NCI-H2227 treated with DMSO at 0.1 percent for 48 hours (cell line): ENCODE data around the gene DYNLT5.
"Not testable (repeated sequence)": the region's sequence is repeated elsewhere in the genome, so short reads cannot be mapped to it uniquely, and the experiment has no call there.

Experiments used
- DNase-seq: peaks from one replicate; lab custom pipeline; 2025; lab: John Stamatoyannopoulos, UW

The DYNLT5 gene, protein sequence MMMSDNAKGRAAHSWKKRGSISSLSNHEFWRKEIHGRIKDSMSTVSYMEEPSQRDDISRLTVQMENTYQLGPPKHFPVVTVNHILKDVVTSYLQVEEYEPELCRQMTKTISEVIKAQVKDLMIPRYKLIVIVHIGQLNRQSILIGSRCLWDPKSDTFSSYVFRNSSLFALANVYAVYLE

DNA sequence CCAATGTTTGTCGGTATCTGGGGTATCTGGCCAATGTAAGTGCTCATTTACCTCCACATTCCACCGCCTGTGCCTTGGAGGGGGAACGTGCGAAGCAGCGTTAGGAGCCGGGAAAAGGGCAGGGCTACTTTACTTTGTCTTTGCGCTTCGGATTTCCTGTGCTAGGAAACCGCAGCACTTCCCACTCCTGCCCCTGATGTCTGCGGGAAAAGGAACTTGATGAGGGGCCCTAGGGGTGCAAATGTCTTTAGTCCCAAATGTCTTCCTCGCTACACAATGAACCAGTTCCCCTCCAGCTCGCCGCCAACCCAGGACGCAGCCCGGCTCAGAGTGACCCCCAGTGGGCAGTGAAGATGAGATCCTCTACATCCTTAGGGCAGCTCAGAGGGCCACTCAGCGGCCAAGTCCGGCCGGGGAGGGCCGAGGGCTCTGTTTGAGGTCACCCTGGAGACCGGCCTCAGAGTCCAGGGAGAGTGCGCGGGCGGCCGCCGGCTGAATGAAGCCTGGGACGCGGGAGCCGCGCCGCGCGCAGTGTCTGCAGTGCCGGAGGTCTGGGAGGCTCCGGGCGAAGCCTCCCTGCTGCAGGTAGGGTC is at the start of gene DYNLT5:
Gene DYNLT5 (plus strand): TSS at position 460 of the 593 bp plus-strand sequence. CDS start 2,200 bp downstream, outside the sequence.
- DNase-seq, result no peak

DNA sequence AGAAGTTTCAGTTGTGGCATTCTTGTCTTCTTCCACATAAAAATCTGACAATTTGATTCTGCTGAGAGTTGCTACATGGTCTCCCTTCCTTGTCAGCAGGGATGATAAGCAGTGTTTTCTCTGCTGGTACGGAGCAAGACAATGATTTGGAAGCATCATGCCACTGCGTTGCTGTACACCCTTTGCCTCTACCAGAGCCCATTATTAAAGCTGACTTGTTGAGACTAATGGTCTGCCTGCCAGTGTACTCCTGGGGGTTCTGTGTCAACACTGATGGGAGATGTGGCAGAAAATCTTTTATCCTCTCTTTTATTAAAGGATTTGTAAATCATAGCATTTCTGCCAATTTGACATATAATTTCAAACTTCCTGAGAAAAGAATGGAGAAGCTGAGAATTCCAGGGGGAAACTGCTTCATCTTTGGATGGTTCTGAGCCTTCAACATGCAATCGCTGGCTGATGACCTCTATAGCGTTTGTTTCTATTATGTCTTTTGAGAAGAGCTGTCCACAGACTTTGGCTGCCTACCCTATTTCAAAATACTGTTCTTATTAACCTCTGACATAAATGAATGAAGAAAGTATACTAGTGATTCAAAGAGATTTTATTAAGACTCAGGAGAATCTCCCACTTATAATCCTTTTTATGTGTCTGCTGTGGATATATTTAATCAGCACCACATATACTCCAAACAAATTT is 47.9 kb upstream of the DYNLT5 start:
- peak; percentile 86 for DNase-seq

DNA sequence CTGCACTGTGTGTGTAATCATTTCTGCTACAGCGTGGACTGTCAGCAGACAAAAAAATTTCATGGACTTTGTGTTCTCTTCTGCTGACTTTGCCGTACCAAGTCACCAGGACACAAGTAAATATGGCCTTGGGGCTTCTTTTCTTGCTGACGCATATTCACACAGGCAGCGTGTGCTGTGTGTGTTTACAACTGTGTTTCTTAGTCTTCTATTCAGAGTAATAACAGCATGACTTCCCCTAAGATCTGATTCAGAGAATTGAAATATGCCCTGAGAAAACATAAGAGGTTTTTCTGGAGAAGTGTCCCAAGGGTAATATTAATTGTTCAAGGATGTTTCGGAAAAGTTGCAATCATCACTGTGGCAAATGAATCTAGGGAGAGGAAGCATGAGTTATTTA is 47.1 kb upstream of the DYNLT5 start:
- no peak for DNase-seq

DNA sequence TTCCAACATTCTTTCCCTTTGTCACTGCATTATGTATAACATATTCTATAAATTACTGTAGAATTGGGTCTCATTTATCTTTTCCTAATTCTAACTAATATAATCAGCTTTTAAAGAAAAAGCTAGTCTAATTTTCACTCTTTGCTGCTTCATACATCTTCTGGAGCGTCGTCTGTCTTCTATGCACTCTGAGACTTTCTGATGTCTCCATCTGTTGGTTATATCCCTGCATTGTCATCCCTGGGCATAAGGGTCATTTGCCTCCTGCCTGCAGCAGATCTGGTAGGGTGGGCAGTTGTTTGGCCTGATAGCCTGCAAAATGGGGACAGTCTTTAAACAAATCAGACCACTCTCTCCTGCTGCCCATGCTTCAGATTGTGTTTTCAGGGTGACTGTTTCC is 40.8 kb upstream of the DYNLT5 start:
- peak; percentile 19 for DNase-seq

DNA sequence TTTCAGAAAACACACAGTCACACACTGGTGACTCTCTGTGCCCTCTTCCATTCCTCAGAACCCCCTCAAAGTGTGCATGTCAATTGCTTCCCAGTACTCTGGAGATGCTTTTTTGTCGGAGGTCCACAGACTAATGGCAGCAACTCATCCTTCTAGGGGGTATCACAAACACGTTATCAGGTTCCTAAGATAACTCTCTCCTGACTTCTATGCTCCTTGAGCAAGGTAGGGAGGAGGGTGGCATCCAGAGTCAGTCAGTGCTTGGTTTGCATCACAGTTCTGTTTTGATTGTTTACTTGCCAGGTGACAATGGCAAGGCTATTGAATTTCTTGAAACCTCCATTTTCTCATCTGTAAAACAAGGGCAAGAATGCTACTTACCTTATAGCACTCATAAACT is 39.4 kb upstream of the DYNLT5 start:
- DNase-seq, result no peak

DNA sequence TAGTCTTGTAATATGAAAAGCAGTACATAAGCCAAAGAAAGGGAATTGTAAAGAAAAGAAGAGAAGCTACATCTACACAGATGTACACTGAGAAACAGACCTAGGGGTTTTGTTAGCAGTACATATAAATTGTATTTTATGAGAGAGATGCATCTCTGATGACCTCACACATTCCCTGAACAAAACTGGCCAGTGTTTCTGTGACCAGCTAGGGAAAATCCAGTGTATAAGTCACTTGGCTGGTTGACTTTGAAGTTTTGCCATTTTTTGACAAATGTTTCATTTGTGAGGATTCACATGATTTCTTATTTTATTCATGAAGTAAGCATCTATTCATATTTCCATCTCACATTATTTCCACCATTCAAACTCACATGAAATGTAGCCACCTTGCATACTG is 28.3 kb upstream of the DYNLT5 start:
- DNase-seq, result no peak

DNA sequence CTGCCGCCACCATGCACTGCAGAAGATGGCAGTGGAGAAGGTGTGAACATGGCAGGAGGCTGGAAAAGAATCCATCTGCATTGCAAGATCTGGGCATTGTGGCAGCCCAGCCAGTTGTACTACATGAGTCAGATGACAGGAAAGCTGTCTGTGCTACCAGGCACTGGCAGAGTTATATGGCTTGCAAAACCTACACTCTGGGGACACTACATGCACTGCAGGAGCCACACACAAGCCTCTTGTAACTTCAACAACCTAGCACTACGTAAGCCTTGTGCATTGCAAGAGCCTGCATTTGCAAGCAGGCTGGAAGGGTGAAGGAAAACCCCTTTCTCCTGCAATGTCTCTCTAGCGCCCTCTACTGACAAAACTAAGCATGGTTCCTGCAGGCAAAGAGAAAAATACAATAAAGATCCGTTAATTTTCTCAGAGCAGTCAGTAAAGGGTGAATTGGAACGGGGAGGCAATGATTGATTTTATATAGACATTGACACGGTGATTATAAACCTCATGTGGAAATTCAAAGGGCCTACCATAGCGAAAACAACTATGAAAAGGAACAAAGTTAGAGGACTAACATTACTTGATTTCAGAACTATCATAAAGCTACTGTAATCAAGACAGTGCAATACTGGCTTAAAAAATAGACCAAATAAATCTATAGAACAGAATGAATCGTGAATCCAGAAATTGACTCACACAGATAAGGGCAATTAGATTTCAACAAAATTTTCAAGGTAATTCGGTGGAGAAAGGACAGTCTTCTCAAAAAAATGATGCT is 26.2 kb upstream of the DYNLT5 start:
- DNase-seq, result peak; percentile 75

DNA sequence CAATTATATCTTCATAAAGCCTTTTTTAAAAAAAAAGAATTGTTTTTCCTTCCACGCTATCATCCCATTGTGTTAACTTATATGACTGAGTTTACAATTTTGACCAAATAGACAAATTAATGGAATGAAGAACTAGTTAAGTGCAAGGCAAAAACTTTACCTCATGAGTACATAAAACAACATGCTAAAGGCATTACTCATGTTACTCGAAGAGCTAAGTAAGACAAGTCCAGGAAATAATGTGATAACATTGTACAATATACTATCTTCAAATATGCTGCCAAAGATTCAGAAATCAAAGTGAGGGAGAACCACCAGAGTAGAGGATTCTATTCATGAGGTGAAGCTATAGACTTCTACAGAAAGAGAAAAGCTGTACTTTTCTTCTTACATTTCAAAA is 24.2 kb upstream of the DYNLT5 start:
- DNase-seq, result no peak

DNA sequence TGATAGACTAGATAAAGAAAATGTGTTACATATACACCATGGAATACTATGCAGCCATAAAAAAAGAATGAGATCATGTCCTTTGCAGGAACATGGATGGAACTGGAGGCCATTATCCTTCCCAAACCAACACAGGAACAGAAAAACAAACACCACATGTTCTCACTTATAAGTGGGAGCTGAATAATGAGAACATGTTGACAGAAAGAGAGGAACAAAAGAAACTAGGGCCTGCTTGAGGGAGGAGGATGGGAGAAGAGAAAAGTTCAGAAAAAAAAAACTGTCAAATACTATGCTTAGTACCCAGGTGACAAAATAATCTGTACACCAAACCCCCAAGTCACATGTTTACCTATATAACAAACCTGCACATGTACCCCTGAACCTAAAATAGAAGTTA is 23.5 kb upstream of the DYNLT5 start:
- not testable (repeated sequence) for DNase-seq

DNA sequence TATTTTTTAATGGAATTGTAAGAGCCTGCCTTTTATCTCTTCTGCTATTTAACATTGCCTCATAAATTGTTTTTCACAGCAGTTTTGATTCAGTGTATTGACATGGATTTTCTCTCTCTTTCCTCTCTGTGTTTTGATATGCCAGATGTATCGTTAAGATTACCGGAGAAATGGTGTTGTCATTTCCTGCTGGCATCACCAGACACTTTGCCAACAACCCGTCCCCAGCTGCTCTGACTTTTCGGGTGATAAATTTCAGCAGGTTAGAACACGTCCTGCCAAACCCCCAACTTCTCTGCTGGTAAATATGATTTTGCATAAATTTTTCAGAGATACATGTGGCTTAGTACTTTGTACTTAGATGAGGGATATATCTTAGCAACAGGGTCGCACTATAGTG is 23.1 kb upstream of the DYNLT5 start:
- DNase-seq, result no peak

DNA sequence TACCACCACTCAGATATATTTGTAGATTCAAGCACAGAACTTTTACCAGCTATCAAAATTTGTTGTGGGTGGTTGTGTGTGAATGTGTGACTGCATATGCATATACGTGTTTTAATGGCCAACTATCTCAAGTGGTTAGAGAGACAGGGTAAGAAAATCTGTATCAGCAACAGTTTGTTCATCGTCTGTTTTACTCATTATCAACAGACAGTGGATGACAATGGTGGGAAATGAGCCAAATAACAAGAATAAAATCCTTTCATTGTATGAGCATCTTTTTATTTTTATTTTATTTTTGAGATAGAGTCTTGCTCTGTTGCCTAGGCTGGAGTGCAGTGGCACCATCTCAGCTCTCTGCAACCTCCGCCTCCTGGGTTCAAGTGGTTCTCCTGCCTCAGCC is 22.7 kb upstream of the DYNLT5 start:
- DNase-seq, result no peak

DNA sequence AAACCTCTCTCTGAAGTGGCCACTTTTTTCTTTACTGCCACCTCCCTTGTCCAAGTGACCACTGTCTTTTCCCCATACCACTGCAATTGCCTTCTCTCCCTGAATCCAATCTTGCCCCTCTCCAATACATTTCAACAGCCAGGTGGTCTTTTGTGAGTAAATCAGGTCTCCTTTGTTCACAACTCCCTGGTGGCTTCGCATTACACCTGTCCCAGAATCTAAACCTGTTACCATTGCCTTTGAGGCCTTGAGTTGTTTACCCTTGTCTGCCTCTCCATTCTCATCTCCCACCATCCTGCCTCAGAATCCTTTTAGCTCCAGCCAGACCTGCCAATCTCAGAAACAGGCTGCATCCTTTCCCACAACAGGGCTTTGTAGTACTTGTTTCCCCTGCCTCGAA is 21.8 kb upstream of the DYNLT5 start:
- no peak for DNase-seq

DNA sequence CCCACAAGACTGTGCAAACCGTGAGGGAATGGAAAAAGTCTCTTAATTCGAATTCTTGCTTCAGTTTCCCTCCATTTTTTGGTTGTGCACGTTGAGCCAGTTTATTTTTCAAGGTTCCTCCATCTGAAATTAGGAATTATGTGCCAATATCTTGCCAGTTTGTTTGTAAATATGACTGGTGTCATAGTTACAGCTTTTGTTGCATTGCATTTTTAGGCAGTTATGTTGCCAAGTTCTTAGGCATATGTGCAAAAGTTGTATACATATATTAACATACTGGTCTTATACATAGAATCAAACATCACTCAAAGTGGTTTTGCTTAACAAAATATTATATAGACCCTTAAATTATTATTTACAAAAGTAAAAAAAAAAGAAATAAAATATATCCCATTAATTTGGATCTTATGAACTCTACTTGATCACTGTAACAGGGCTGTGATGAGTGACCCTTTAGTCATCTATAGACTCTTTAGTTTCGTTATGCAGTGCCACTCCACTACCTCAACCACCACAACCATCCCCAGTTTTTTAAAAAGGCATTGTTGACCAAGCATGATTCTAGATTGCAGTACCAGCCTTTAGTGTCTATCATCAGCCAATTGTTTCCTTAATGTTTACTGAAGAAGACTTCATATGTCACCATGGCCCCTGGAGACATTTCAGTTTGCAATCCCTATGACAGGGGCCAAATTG is 20.9 kb upstream of the DYNLT5 start:
- no peak for DNase-seq

DNA sequence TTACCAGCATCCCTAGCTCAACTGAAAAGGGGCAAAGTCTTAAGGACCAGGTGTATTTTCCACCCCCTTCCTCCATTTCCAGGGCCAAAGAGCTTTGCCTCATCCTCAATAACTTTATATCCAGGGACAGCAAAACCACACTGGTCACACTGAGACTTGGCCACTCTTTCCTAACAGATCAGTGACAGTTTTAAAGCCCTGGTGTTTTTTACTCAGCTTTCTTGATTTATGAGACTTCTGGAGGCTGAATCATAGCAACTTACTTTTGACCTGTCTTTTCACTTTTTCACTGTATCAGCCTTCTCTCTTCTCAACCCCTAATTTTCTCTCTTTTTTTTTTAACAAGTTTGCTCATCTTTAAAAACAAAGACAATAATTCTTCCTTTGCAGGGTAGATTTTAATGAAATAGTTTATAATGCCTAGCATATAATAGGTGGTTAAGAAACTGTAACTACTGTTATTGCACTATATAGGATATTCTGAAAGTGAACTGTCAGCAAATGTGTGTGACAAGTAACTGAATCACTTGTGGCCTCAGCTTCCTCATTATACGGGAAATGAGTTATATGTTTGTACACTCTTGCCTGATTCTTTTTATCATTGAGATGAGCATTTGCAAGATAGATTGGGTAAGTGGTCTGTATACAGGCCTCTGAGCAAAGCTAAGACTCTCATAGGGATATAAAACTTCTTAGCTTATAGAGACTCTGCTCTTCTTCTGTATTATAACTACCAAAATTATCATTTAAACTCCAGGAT is 19.7 kb upstream of the DYNLT5 start:
- no peak for DNase-seq

DNA sequence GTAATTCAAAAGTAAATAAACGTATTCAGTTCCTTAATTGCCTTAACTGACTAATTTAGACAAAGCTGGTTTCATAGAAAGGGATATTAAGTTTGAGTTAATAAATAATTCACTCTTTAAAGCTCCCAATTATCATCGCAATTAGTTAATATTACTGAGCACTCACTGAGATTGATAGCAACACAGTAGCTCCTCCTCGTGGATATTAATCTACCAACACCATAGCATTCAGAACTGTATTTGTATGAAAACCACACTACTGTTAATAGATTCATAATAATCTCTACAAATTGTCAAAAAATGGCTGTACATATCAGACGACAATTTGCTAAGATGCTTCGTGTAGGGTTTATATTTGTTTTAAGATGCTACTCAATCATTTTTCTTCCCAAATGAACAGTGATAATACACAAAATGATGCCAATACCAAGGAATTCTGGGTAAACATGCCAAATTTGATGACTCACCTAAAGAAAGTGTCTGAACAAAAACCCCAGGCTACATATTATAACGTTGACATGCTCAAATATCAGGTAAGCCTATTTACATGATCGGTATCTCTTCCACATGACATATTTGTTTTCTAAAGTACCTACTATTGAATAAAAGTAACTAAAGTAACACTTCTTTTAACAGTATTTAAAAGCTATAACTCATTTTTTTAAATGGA is 18.8 kb upstream of the DYNLT5 start:
- no peak for DNase-seq

DNA sequence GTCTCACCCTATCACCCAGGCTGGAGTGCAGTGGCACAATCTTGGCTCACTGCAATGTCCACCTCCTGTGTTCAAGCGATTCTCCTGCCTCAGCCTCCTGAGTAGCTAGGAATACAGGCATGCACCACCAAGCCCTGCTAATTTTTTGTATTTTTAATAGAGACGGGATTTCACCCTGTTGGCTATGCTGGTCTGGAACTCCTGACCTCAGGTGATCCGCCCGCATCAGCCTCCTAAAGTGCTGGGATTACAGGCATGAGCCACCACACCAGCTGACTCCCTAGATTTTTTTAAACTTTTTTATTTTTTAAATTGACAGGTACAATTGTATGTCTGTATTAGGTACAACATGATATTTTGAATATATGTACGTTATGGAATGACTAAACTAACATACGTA is 17.7 kb upstream of the DYNLT5 start:
- not testable (repeated sequence) for DNase-seq

DNA sequence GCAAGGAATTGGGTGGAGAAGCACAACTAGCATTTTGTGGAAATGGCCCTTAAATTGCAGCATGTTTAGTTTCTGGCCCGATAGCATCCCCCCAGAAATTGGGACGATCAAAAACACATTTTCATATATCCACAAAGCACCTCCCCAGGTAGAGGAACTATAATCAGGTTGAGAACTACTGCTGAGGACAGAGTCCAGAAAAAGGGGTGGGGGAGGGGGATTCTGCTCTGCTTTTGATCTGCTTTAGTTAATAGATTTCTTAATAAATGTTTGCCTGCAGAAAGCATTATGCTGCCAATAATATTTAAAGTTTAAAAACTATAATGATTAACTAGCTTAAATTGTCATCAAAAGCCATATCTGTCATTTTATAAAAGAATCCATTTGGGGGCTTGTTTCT is 14.4 kb upstream of the DYNLT5 start:
- no peak for DNase-seq

DNA sequence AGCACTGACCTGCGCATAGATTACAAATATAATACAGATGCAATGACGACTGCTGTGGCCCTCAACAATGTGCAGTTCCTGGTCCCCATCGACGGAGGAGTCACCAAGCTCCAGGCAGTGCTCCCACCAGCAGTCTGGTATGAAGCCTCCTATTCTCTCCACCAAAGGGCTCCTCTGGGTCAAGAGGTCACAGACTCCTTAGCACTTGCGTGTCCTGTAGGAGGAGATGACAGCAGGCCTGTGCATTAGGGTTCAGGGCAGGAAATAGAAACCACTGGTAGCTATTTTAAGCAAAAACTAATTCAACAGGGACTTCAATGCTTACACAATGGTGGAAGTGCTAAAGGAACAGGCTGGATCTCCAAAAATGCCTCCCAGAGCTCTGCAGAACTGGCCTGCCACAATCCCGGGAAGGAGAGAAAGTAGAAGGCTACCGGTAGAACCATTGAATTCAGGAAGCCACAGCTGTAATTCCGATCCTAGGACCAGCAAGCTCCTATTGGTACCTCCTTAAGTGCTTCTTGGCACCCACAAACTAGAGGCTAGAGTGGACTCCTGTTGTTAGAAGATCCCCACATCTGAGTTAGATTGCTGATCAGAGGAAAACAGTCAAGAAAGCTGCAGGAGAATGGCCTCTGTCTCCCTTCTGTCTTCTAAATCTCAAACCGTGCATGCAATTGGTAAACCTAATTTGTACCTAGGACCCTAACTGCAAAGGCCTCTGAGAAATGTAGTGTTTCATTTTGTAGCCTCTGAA is 12.7 kb upstream of the DYNLT5 start:
- no peak for DNase-seq

DNA sequence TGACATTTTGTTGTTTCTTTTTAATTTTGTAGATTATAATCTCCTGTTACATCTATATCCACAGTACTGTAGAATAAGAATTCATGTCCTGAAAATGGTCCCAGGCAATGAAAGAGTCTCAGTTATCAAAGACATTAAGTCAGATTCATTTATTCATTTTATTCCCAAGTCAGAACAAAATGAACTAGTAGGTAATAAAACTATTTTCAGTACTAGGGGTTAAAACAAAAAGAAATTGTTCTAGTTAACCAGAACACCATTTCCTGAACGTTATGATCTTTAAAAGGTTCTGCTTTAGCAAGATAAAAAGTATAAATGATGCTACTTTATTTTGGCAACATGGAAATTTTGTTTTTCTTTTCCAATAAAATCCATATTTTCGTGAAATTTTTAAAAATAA is 6.8 kb upstream of the DYNLT5 start:
- DNase-seq, result no peak

DNA sequence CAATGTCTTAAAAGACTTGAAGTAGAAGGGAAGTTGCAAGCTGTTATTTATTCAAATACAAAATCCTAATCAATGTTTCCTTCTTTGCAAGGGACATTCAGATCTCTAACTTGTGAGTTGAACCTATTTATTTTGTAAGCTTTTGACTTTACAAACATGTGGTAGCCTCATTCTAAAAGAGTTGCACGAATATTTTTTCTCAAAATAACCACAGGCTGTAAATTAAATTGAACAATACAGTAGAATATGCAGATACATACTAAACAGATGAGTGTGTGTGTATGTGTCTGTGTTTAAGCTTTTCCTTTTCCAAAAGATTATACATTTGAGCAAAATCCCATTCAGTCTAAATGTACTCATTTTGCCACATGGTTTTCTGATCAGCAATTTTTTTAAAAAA is 4.8 kb upstream of the DYNLT5 start:
- no peak for DNase-seq
